ENCODE measurements around the gene SPTAN1.

SPTAN1 gene

GRCh38 chr9:128521956-128522355 is 30.4 kb upstream of the SPTAN1 start:
- in situ Hi-C loops (cut with MboI; ENCODE audit: low sequenced_read_pairs, unreplicated experiment), result no loop called here
- TF ChIP-seq CTCF (IDR thresholded peaks at IDR 0.05; ENCODE audit: borderline replicate concordance, control extremely low read depth, extremely low read depth, insufficient read depth, missing control alignments), result no peak

GRCh38 chr9:128523199-128523925 is 29.0 kb upstream of the SPTAN1 start:
- no peak for TF ChIP-seq CTCF (IDR thresholded peaks at IDR 0.05; ENCODE audit: borderline replicate concordance, control extremely low read depth, extremely low read depth, insufficient read depth, missing control alignments)
- no peak for DNase-seq (ENCODE audit: low spot score)
- in situ Hi-C loops (cut with MboI; ENCODE audit: low sequenced_read_pairs, unreplicated experiment), result no loop called here

More at GRCh38 chr9:128521956-128522355, 30.4 kb upstream of the SPTAN1 start:
- DNase-seq (ENCODE audit: low spot score), result no peak

GRCh38 chr9:128526720-128527119 is 25.7 kb upstream of the SPTAN1 start:
- TF ChIP-seq CTCF (IDR thresholded peaks at IDR 0.05; ENCODE audit: borderline replicate concordance, control extremely low read depth, extremely low read depth, insufficient read depth, missing control alignments), result no peak
- in situ Hi-C loops (cut with MboI; ENCODE audit: low sequenced_read_pairs, unreplicated experiment), result no loop called here
- DNase-seq (ENCODE audit: low spot score), result no peak

- no peak for TF ChIP-seq CTCF (IDR thresholded peaks at IDR 0.05; ENCODE audit: borderline replicate concordance, control extremely low read depth, extremely low read depth, insufficient read depth, missing control alignments)
- no peak for DNase-seq (ENCODE audit: low spot score)
- in situ Hi-C loops (cut with MboI; ENCODE audit: low sequenced_read_pairs, unreplicated experiment), result no loop called here
These were observed 23.8 kb upstream of the SPTAN1 start for GRCh38 chr9:128528445-128529160.

GRCh38 chr9:128529191-128529590 is 23.2 kb upstream of the SPTAN1 start:
- no peak for TF ChIP-seq CTCF (IDR thresholded peaks at IDR 0.05; ENCODE audit: borderline replicate concordance, control extremely low read depth, extremely low read depth, insufficient read depth, missing control alignments)
- DNase-seq (ENCODE audit: low spot score), result no peak
- in situ Hi-C loops (cut with MboI; ENCODE audit: low sequenced_read_pairs, unreplicated experiment), result no loop called here

- no peak for TF ChIP-seq CTCF (IDR thresholded peaks at IDR 0.05; ENCODE audit: borderline replicate concordance, control extremely low read depth, extremely low read depth, insufficient read depth, missing control alignments)
- no peak for DNase-seq (ENCODE audit: low spot score)
- in situ Hi-C loops (cut with MboI; ENCODE audit: low sequenced_read_pairs, unreplicated experiment), result no loop called here
These were observed 19.8 kb upstream of the SPTAN1 start for GRCh38 chr9:128532581-128532980.

All from GM13976 (cell line).